Bronchial epithelial cell (primary cell): Measurements from ENCODE around the gene SRSF3. TPM values are rescaled to one million over a fixed set of nuclear protein-coding genes. Genes with fewer than 3 reads are reported as not detected.

Source experiments
- DNase-seq: peaks from one replicate; pipeline ENCODE4 v3.0.0-alpha.2; 2010; ENCODE audit warnings: low read depth
- FAIRE-seq: peaks from 2 replicates; lab custom pipeline; 2011; peaks lifted over from hg19 to GRCh38; lab: Jason Lieb, UNC
- H3K27me3 ChIP-seq: 2 replicates; pipeline ENCODE4 v1.5.1; 2011; ENCODE audit warnings: low read length; ENCODE audit not compliant: control insufficient read depth, insufficient read depth
- H3K36me3 ChIP-seq: 2 replicates; pipeline ENCODE4 v1.5.1; 2011; ENCODE audit warnings: low read length; ENCODE audit not compliant: control insufficient read depth, insufficient read depth
- H3K4me3 ChIP-seq: 2 replicates; pipeline ENCODE4 v1.5.1; 2011; ENCODE audit warnings: mild to moderate bottlenecking, low read depth, low read length, control low read depth
- total RNA-seq: library from RNA; depleted of rRNA; stranded (reverse); fragments of >200 nt; gene quantifications from 2 replicates; pipeline ENCODE4 v1.2.1, GENCODE V29; 2014
- TF ChIP-seq, protein P1 (sequence below): IDR thresholded peaks from 2 replicates; pipeline ENCODE4 v1.5.1; 2011; ENCODE audit warnings: mild to moderate bottlenecking, moderate library complexity, low read length, control low read depth, inconsistent platforms; ENCODE audit not compliant: insufficient read depth, severe bottlenecking

Gene SRSF3
- total RNA-seq, 1 donor from 2014 or later: 200 TPM

DNA sequence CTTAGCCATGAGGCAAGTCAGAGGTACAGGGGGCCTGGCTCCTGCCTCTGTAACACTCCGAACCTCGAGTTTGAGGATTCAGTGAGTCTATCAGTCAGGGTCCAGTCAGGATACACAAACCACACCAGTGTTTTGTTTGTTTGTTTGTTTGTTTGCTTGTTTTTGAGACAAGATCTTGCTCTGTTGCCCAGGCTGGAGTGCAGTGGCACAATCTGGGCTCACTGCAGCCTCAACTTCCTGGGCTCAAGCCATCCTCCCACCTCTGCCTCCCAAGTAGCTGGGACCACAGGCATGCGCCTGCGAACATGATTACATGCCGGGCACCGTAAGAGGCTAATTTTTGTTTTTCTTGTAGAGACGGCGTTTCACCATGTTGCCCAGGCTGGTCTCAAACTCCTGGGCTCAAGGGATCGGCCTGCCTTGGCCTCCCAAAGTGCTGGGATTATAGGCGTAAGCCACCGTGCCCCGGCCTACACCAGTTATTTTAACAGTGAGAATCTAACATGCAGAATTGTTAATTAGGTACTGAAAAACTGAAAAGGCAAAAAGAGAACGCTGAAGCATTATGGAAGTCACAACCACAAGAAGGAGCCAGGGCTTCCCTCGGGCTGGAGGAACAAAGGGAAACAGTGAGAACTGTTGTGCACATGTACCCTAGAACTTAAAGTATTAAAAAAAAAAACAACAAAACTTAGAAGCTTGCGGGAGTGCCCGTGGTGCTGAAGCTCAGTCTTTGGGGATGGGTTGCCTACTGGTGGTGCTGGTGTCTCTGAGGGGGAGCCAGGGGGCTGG is 40.4 kb downstream of the SRSF3 start:
- Histone ChIP-seq H3K36me3 (no peaks in the 10 kb centered on the region), H3K4me3 (no peak overlapping the region), H3K27me3 (peaks cover 3% of the 10 kb centered on the region)
- DNase-seq (no peak), FAIRE-seq (no peak)
- TF ChIP-seq, protein P1, sequence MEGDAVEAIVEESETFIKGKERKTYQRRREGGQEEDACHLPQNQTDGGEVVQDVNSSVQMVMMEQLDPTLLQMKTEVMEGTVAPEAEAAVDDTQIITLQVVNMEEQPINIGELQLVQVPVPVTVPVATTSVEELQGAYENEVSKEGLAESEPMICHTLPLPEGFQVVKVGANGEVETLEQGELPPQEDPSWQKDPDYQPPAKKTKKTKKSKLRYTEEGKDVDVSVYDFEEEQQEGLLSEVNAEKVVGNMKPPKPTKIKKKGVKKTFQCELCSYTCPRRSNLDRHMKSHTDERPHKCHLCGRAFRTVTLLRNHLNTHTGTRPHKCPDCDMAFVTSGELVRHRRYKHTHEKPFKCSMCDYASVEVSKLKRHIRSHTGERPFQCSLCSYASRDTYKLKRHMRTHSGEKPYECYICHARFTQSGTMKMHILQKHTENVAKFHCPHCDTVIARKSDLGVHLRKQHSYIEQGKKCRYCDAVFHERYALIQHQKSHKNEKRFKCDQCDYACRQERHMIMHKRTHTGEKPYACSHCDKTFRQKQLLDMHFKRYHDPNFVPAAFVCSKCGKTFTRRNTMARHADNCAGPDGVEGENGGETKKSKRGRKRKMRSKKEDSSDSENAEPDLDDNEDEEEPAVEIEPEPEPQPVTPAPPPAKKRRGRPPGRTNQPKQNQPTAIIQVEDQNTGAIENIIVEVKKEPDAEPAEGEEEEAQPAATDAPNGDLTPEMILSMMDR: no peak

DNA sequence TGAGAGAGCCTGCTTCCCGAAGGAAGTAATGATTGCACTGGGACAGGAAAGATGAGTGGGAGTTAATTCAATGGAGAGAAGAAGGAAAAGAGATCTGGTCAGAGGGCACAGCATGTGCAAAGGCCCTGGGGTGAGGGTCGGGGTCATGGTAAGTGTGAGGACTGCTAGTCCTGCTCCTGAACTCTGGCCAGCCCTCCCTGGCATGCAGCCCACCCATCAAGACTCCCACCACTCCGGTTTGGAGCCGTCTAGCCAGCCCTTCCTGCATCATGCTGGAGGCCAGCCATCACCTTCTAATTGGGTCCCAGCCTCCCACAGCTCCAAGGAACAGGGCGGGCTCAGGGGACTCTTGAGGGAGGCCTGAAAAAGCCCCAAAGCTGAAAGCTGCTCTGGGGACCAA is 42.1 kb downstream of the SRSF3 start:
- TF ChIP-seq, protein P1: no peak
- peaks cover 3% of the 10 kb centered on the region for H3K27me3 ChIP-seq
- FAIRE-seq: no peak

DNA sequence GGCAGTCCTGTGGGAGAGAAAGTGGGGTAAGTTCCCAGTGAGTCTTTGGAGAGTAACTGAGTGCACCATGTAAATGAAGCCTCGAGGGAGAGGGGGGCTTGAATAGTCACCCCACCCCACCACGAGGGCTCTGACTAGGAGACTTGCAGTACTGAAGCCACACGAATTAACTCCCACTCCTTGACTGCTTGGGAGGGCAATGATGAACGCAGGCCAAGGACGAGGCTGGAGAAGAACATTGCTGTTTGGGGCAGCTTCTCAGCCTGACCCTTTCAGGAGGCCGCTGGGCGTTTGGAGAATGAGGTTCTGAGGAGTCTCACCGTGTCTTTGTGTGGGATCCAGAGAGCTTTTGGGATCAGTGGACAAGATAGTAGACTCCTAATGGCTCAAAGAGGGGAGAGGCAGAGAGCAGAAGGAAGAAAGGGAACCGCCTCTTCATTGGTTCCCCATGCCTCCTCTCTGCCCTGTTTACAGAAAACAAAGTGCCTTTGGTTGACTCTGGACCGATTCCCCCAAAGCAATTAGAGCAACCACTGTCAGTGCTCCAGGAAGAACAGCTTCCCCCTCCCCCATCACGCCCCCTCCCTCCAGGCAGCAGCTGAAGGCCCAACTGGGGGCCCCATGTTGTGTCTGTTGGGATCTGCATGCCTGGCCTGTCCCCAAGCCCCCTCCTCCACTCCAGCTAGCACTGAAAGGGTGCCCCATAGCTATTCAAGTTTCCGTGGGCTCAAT is 42.7 kb downstream of the SRSF3 start:
- H3K36me3 ChIP-seq: no peaks in the 10 kb centered on the region
- no peak for FAIRE-seq
- TF ChIP-seq, protein P1: no peak
- no peak for DNase-seq
- H3K27me3 ChIP-seq: peaks cover 1% of the 10 kb centered on the region
- no peak overlapping the region for H3K4me3 ChIP-seq

More for the DNA sequence above, 42.1 kb downstream of the SRSF3 start:
- no peaks in the 10 kb centered on the region for H3K36me3 ChIP-seq
- no peak for DNase-seq
- H3K4me3 ChIP-seq: no peak overlapping the region

DNA sequence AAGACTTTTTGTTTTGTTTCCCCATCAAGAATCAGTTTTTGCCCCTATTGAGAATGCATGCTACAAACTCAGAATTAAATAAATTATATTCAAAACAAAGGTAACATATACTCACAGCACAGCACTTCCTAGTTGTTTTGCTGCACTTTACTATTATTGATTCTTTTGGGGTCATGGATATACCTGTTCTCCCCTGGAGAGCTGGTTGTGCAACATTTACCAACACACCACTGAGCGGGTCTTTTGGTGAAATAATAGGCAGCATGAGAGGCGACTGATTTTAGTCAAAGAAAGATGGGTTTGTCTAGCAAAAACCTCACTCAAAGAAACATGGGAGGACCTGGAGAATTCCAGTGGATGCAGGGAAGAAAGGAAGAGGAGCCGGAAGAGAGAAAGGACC is 44.4 kb downstream of the SRSF3 start:
- FAIRE-seq (no peak), DNase-seq (no peak)
- Histone ChIP-seq H3K4me3 (no peak overlapping the region), H3K27me3 (no peaks in the 10 kb centered on the region), H3K36me3 (no peaks in the 10 kb centered on the region)
- TF ChIP-seq, protein P1: no peak

DNA sequence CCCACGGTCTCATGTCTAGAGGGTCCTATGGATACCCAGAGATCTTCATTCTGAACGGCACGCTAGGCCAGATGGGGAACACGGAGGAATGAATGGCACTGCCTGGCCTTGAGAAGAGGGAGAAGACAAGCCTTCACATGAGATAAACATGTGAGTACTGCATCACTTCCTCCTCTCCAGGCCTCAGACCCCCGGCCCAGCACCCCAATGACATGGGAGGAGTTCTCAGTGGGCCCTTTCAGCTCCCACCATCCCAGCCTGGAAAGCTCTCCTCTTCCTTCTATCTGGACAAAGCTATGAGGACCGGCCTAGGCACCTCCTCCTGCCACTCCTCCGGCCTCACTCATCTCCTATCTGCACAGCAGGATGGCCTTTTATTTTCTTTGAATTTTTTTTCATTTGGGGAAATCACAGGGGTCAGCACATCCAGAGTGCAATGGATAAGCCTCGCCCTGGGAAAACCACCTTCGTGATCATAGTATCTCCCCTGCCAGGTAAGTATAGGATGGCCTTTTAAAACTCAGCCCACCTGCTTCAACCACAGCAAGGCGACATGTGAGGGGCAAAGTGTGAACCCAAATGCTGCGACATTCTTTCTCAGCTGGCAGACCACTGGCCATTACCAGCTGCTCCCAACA is 45.1 kb downstream of the SRSF3 start:
- no peak for DNase-seq
- TF ChIP-seq, protein P1: no peak
- no peaks in the 10 kb centered on the region for H3K36me3 ChIP-seq
- H3K27me3 ChIP-seq: no peaks in the 10 kb centered on the region
- H3K4me3 ChIP-seq: no peak overlapping the region
- no peak for FAIRE-seq
